Fibroblast of skin of left quadriceps (primary cell): ENCODE data around the gene FOXC1.

Experiments used
- DNase-seq, 2 experiments: peaks; one replicate each; pipeline ENCODE4 v3.0.0-alpha.2; 2013; ENCODE audit warnings: low read depth in 2 of 2

Gene FOXC1

GRCh38 chr6:1609648-1610496, at the start of gene FOXC1:
TSS of gene FOXC1 (plus strand) at chr6:1609915. CDS start at chr6:1610446, 531 bp downstream.
- DNase-seq, result peak; percentile 51 to 59

GRCh38 chr6:1560281-1561058, 49.2 kb upstream of the FOXC1 start:
- DNase-seq, result no peak

- DNase-seq, result no peak
Measured at GRCh38 chr6:1561355-1561754, 48.4 kb upstream of the FOXC1 start.

GRCh38 chr6:1562171-1562955, 47.4 kb upstream of the FOXC1 start:
- DNase-seq, result no peak

DNA sequence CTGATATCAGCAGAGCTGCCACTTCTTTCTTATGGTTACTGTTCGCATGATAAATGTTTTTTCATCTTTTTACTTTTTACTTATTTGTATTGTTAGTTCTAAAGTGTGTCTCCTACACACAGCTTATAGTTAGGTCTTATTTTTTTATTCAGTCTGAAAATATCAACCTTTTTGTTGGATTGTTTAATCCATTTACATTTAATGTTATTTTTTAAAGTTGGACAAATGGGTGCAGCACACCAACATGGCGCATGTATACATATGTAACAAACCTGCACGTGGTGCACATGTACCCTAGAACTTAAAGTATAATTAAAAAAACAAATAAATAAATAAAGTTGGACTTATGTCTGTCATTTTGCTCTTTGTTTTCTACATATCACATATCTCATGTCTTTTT, 40.3 kb upstream of the FOXC1 start:
- no peak for DNase-seq

DNA sequence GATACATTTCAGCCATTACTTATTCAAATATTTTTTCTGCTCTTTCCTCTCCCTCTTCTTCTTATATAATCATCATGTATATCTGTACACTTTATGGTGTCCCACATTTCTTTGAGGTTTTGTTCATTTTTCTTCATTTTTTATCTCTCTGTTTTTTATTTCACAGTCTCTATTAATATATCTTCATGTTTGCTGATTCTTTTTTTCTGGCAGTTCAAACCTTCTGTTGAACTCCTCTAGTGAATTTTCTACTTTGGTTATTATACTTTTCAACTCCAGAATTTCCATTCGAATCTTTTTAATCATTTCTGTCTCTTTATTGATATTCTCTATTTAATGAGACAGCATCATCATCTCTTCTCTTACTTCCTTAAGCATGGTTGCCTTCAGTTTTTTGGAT, 38.9 kb upstream of the FOXC1 start:
- no peak for DNase-seq

DNA sequence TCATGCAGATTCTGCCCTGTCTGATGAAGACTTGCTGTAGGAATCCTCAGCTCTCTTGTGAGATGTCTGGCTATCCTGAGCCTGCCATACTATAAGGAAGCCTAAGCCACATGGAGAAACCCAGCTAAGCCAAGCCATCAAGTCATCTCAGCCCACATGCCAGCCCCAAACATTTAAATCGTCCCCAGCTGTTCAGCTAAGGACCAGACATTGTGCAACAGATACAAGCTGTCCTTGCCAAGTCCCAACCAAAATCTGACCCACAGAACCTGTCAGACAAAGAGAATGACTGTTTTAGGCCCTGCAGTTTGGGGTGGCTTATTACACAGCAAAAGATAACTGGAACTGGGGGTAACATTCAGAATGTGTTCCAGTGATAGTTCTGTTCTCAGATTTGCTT, 36.8 kb upstream of the FOXC1 start:
- DNase-seq, result no peak

DNA sequence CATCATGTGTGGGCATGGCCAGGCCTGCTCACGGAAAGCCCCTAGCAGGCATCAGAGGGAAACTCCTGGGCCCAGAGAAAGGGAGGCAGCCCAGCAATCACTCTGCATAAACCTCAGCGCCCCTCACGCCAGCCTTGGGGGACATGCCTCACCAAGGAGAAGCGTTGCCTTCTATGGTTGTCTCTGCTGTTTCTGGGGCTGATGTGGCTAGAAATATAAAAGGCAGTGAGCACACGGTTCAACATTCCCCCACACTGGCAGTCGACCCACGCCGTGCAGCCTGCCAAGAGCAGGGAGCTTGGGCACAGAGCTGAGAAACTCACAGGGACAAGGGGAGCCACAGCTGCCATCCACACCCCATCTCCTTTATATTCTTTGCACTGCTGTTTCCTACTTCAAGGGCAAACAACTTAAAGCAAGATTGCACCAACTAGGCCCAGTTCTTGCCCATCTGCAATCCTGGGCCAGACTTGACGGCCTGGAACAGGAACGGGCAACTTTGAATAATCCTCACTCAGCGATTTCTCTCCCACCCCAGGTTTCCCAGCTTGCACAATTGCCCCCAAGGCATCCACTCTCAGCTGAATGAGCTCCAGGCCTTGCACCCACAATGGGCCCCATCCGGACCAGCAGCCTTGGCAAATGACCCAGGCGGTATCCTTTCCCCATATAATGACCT, 35.5 kb upstream of the FOXC1 start:
- DNase-seq, result no peak

GRCh38 chr6:1574890-1575209, 34.9 kb upstream of the FOXC1 start:
- DNase-seq, result no peak

- no peak for DNase-seq
Measured at GRCh38 chr6:1575210-1576041, 34.3 kb upstream of the FOXC1 start.

- no peak for DNase-seq
Measured at GRCh38 chr6:1576166-1576565, 33.5 kb upstream of the FOXC1 start.

DNA sequence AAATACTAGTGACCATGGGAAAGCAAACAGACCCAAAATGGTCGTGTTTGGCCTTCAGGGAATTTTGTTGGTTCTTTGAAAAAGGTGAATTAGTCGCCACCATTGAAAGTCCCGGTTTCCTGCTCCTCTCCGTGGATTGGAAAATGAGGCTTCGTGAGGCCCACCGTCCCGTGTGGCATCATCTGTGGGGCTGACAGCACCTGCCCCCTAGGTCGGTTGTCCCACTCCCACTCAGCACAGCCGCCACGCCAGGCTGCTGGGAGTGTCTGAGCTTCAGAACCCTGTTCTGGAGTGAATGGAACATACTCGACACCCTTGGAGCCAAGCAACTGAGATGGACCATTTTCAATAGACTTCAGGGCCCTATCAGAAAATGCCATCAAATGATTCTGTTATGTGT, 33.0 kb upstream of the FOXC1 start:
- DNase-seq, result no peak

DNA sequence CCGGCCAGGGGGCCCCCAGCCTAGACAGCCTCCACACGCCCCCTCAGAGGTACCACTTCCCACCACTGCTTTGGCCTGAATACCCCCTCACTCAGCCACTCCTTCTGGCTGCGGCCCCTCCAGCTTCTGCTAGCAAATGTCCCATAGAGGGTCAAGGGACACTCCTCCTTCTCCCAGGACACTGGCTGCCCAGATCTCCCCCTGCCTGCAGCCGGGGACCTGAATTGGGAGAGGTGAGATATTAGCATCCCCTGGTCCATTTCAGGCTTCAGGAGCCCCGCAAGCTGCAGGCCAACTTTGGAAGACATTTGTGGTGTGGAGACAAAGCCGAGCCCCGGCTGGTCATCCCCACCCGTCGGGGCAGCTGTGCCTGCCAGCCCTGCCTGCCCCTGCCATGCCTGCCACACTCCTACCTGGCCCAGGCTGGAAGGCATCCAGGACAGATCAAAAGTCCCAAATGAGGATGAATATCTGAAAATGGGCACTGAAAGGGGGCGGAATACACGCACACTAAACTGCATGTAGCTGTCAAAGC, 32.5 kb upstream of the FOXC1 start:
- DNase-seq, result no peak

GRCh38 chr6:1577896-1578745, 31.6 kb upstream of the FOXC1 start:
- no peak for DNase-seq

GRCh38 chr6:1579096-1579495, 30.6 kb upstream of the FOXC1 start:
- no peak for DNase-seq

- DNase-seq, result no peak
Measured at GRCh38 chr6:1580109-1580508, 29.6 kb upstream of the FOXC1 start.

GRCh38 chr6:1580585-1580984, 29.1 kb upstream of the FOXC1 start:
- no peak for DNase-seq

DNA sequence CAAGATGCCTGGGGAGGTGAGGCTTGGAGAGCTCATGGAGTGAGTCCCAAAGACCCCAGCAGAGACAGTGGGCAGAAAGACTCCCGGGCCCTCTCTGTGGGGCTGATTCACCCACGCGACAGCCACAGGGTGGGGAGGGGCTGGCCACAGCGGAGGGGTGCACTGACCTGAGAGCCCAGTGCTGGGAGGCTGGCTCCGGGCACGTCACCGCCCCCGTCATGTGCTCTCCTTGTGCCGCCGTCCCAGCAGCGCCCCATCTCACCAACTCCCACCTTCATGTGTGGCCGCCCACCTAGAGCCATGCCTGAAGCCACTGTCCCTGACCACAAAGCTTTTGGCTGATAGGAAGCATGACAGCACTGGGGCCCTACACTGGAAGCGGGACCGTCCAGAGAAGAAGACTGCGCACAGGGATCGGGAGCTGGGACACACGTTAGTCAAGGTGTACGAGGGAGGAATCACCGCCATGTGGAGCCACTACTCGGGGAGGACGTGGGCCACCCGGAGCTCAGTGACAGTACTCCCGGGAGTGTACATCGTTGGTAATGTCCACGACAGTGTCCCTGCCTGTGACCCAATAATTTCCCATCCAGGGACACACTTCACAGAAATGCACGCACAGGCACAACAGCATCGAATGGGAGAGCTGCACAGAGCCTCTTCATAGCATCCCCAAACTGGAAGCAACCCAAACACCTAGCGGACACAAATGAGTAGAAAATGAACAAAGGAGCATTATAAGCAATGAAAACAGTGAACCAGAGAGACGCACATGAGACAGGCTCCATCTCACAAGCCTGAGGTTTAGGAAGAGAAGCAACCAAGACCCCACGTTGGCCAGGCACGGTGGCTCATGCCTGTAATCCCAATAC, 28.4 kb upstream of the FOXC1 start:
- DNase-seq, result no peak

DNA sequence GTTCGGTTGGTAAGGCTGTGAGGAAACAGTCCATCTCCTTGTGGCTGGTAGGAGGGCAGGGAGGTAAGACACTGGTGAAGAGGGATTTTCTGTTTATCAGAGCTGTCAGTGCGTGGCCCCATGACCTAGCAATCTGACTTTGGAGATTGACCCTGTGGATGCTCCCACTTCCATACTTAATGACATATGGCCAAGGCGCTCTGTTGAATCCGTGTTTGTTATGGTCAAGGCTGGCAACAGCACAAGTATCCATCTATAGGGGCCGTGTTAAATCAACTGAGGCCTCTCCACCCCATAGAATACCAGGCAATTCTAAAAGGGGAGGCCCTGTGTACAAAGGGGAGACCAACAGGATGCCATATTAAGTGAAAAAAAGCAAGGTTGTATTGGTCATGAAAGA, 25.6 kb upstream of the FOXC1 start:
- DNase-seq, result no peak
